ENCODE data around the gene ADAMTS19.

The ADAMTS19 gene

GRCh38 chr5:129766798-129767197 is 306.7 kb downstream of the ADAMTS19 start:
- DNase-seq (ENCODE audit: low spot score): no peak

GRCh38 chr5:129767927-129768380 is 307.9 kb downstream of the ADAMTS19 start:
- DNase-seq (ENCODE audit: low spot score): peak; percentile 81

GRCh38 chr5:129768735-129769134 is 308.6 kb downstream of the ADAMTS19 start:
- no peak for DNase-seq (ENCODE audit: low spot score)

- no peak for DNase-seq (ENCODE audit: low spot score)
These were observed 310.1 kb downstream of the ADAMTS19 start for GRCh38 chr5:129770024-129770820.

- DNase-seq (ENCODE audit: low spot score): peak; percentile 69
These were observed 311.1 kb downstream of the ADAMTS19 start for GRCh38 chr5:129771058-129771838.

GRCh38 chr5:129773376-129773775 is 313.3 kb downstream of the ADAMTS19 start:
- no peak for DNase-seq (ENCODE audit: low spot score)

GRCh38 chr5:129781594-129781993 is 321.5 kb downstream of the ADAMTS19 start:
- no peak for DNase-seq (ENCODE audit: low spot score)

Measured in left forelimb (tissue), 1 donor.